GM12864 (cell line): ENCODE data around the gene FAM98A.

Experiments
- DNase-seq: peaks from one replicate; pipeline ENCODE4 v3.0.0-alpha.2; 2011; ENCODE audit warnings: low read depth
- H3K4me3 ChIP-seq: 2 replicates; pipeline ENCODE4 v1.5.1; 2011; ENCODE audit warnings: mild to moderate bottlenecking, low read depth, low read length, control low read depth
- CTCF ChIP-seq: IDR thresholded peaks from 2 replicates; pipeline ENCODE4 v1.5.1; 2011; ENCODE audit warnings: low read depth, mild to moderate bottlenecking, moderate library complexity, low read length, control low read depth, inconsistent platforms; ENCODE audit errors: missing control alignments

Gene FAM98A

GRCh38 chr2:33599175-33599942 lies at the start of gene FAM98A:
TSS of gene FAM98A (minus strand) at chr2:33599299. CDS start at chr2:33599221, 78 bp downstream.
- peak; percentile 94 for DNase-seq
- peak within 1 kb of the TSS; percentile 81 for H3K4me3 ChIP-seq
- peak; percentile 9 for TF ChIP-seq CTCF

GRCh38 chr2:33645861-33646260 lies 46.8 kb upstream of the FAM98A start:
- TF ChIP-seq CTCF, result no peak
- DNase-seq, result no peak
- no peak overlapping the region for H3K4me3 ChIP-seq

GRCh38 chr2:33644215-33644614 lies 45.1 kb upstream of the FAM98A start:
- no peak overlapping the region for H3K4me3 ChIP-seq
- no peak for TF ChIP-seq CTCF
- DNase-seq, result no peak

DNA sequence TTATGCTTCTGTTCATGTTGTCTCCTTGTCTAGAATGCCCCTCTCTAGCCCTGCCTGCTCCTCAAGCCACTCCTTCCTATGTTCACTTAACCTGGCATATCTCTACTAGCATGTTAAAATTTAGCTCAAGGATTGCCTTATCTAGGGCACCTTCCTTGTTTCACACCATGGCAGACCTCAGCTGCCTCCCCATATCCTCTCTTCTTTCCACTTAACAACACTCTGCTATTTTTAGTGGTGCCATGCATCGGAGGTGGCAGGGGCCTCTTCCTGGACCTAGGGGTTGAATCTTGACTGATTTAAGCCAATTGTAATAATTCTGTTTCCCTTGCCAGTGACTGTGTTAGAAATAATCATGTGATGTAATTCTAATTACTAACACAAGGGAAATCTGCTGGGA lies 36.9 kb upstream of the FAM98A start:
- no peak for TF ChIP-seq CTCF
- DNase-seq, result no peak
- no peak overlapping the region for H3K4me3 ChIP-seq

GRCh38 chr2:33634261-33634910 lies 35.3 kb upstream of the FAM98A start:
- DNase-seq, result no peak
- no peak for TF ChIP-seq CTCF
- H3K4me3 ChIP-seq, result no peak overlapping the region

DNA sequence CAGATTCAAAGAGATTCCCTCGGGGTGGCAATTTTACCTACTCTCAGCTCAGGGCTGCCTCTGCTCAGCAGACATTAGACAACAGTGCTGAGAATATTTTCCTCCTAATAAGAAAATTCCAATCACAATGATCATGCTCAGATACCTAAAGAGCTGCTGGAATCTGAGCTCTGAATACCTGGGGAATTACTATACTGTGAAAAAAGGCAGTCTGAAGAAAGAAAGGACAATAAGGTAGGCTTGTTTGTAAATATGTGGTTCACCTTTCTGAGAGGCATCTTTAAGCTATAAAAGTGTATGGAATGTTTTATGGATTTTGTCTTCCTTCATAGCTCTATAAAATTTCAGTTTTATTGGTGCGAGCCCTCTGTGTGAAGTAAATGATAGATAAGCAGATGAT lies 34.2 kb upstream of the FAM98A start:
- TF ChIP-seq CTCF, result no peak
- DNase-seq, result no peak
- no peak overlapping the region for H3K4me3 ChIP-seq
